HepG2 (cell line): ENCODE results near the gene CSN3. TPM values are rescaled to one million over a fixed set of nuclear protein-coding genes. Genes with fewer than 3 reads are reported as not detected.
A peak's percentile ranks its signal among the peaks of the same experiment; 100 is the strongest.

Experiments used
- CCDC6 ChIP-seq: sonication (generic); formaldehyde crosslinking; IDR thresholded peaks from 2 replicates; pipeline ENCODE4 v1.8.1; 2022; ENCODE audit warnings: mild to moderate bottlenecking, missing genetic modification reagents, moderate library complexity
- EP300 ChIP-seq, 3 experiments: sonication (generic) in 1 of 3; formaldehyde crosslinking in 1 of 3; IDR thresholded peaks; 2 replicates each; pipeline versions ENCODE4 v1.5.1 to v1.6.1; 2011 to 2020; ENCODE audit warnings: low read depth in 2 of 3, low read length in 2 of 3, borderline replicate concordance in 1 of 3, improper control_type of control experiment in 1 of 3, mild to moderate bottlenecking in 1 of 3, missing genetic modification reagents in 1 of 3, moderate library complexity in 1 of 3
- FOXO1 ChIP-seq: sonication (generic); formaldehyde crosslinking; IDR thresholded peaks from 2 replicates; pipeline ENCODE4 v1.4.0; 2020; ENCODE audit warnings: missing genetic modification reagents
- HNF4A ChIP-seq: sonication (generic); formaldehyde crosslinking; IDR thresholded peaks from 2 replicates; pipeline ENCODE4 v1.4.0; 2020; ENCODE audit warnings: missing genetic modification reagents
- HNF4G ChIP-seq, 2 experiments: sonication (generic) in 1 of 2; formaldehyde crosslinking in 1 of 2; IDR thresholded peaks; 2 replicates each; pipeline versions ENCODE4 v1.4.0 to v1.6.1; 2011 to 2020; ENCODE audit warnings: borderline replicate concordance in 2 of 2, low read depth in 2 of 2, mild to moderate bottlenecking in 2 of 2, low read length in 1 of 2, missing genetic modification reagents in 1 of 2, moderate library complexity in 1 of 2
- KAT8 ChIP-seq: IDR thresholded peaks from 2 replicates; pipeline ENCODE4 v1.6.1; 2016; ENCODE audit warnings: missing genetic modification reagents, missing compliant biosample characterization
- KLF6 ChIP-seq: IDR thresholded peaks from 2 replicates; pipeline ENCODE4 v1.8.0; 2016; ENCODE audit warnings: missing biosample characterization, missing genetic modification reagents
- MIXL1 ChIP-seq: IDR thresholded peaks from 2 replicates; pipeline ENCODE4 v1.6.1; 2016
- MXI1 ChIP-seq: IDR thresholded peaks from 3 replicates; pipeline ENCODE4 v1.6.1; 2012; ENCODE audit warnings: low read depth, low read length, inconsistent platforms, borderline replicate concordance
- NAIF1 ChIP-seq: sonication (generic); formaldehyde crosslinking; IDR thresholded peaks from 2 replicates; pipeline ENCODE4 v1.5.0; 2020; ENCODE audit warnings: mild to moderate bottlenecking, missing genetic modification reagents, borderline replicate concordance
- NCOA2 ChIP-seq: sonication (generic); formaldehyde crosslinking; IDR thresholded peaks from 2 replicates; pipeline ENCODE4 v1.8.0; 2022; ENCODE audit warnings: inconsistent platforms
- NFKBIZ ChIP-seq: IDR thresholded peaks from 2 replicates; pipeline ENCODE4 v1.6.1; 2018; ENCODE audit warnings: missing genetic modification reagents, missing compliant biosample characterization
- POLR2A ChIP-seq, 2 experiments: IDR thresholded peaks; 2 replicates each; pipeline ENCODE4 v1.6.1; 2011; ENCODE audit warnings: low read depth in 2 of 2, low read length in 2 of 2, mild to moderate bottlenecking in 1 of 2, moderate library complexity in 1 of 2; ENCODE audit not compliant: insufficient read depth in 1 of 2
- RELA ChIP-seq: sonication (generic); formaldehyde crosslinking; IDR thresholded peaks from 2 replicates; pipeline ENCODE4 v1.4.0; 2020; ENCODE audit warnings: missing genetic modification reagents
- RXRB ChIP-seq: IDR thresholded peaks from 2 replicates; pipeline ENCODE4 v1.6.1; 2016; ENCODE audit warnings: borderline replicate concordance, missing genetic modification reagents, missing compliant biosample characterization
- TFE3 ChIP-seq: IDR thresholded peaks from 2 replicates; pipeline ENCODE4 v1.6.1; 2016
- THAP11 ChIP-seq: IDR thresholded peaks from 2 replicates; pipeline ENCODE4 v1.6.1; 2016; ENCODE audit warnings: missing biosample characterization, missing genetic modification reagents
- THYN1 ChIP-seq: sonication (generic); formaldehyde crosslinking; IDR thresholded peaks from 2 replicates; pipeline ENCODE4 v1.8.1; 2023; ENCODE audit warnings: low read depth, mild to moderate bottlenecking, moderate library complexity, missing genetic modification reagents, borderline replicate concordance
- YEATS2 ChIP-seq: sonication (generic); formaldehyde crosslinking; IDR thresholded peaks from 2 replicates; pipeline ENCODE4 v1.4.0; 2020; ENCODE audit warnings: missing genetic modification reagents, borderline replicate concordance
- ZGPAT ChIP-seq: IDR thresholded peaks from 2 replicates; pipeline ENCODE4 v1.6.1; 2016; ENCODE audit warnings: mild to moderate bottlenecking
- ZIK1 ChIP-seq: sonication (generic); formaldehyde crosslinking; IDR thresholded peaks from 2 replicates; pipeline ENCODE4 v1.5.0; 2020; ENCODE audit warnings: mild to moderate bottlenecking, low read depth, missing genetic modification reagents, borderline replicate concordance
- ZNF230 ChIP-seq: sonication (generic); formaldehyde crosslinking; IDR thresholded peaks from 2 replicates; pipeline ENCODE4 v1.4.0; 2020; ENCODE audit warnings: mild to moderate bottlenecking, missing genetic modification reagents
- ZNF275 ChIP-seq: sonication (generic); formaldehyde crosslinking; IDR thresholded peaks from 2 replicates; pipeline ENCODE4 v1.8.0; 2022; ENCODE audit warnings: missing genetic modification reagents, mild to moderate bottlenecking, inconsistent platforms, borderline replicate concordance
- ZNF3 ChIP-seq: IDR thresholded peaks from 2 replicates; pipeline ENCODE4 v1.7.0; 2017; ENCODE audit warnings: inconsistent platforms
- ZNF597 ChIP-seq: sonication (generic); formaldehyde crosslinking; IDR thresholded peaks from 2 replicates; pipeline ENCODE4 v1.5.0; 2020; ENCODE audit warnings: missing genetic modification reagents
- ZNF709 ChIP-seq: sonication (generic); formaldehyde crosslinking; IDR thresholded peaks from 2 replicates; pipeline ENCODE4 v1.5.0; 2020; ENCODE audit warnings: mild to moderate bottlenecking, missing genetic modification reagents
- ZSCAN9 ChIP-seq: IDR thresholded peaks from 2 replicates; pipeline ENCODE4 v1.6.1; 2016; ENCODE audit warnings: borderline replicate concordance
- polyA plus RNA-seq, 8 experiments: library from polyadenylated mRNA; depleted of rRNA in 3 of 8; stranded (reverse) in 7 of 8; unstranded in 1 of 8; fragments of >200 nt; fragmentation: Illumina TruSeq in 4 of 8; extraction: Trizol in 4 of 8; gene quantifications; 2 replicates each; pipeline versions ENCODE4 v1.2.1 to v1.2.3, GENCODE V29; 2011 to 2016; ENCODE audit warnings: low read depth in 4 of 8, missing spikeins in 1 of 8, mixed read lengths in 1 of 8; ENCODE audit not compliant: insufficient read depth in 1 of 8
- total RNA-seq, 5 experiments: library from RNA; depleted of rRNA; stranded (reverse); fragments of >200 nt; fragmentation: Illumina TruSeq; extraction: Trizol; gene quantifications; 2 replicates each; pipeline ENCODE4 v1.2.3, GENCODE V29; 2016; ENCODE audit warnings: low read depth in 1 of 5

CSN3 gene
- total and polyA plus RNA-seq, 2 of the 13 experiments (the other 11 are each of a cell fraction or from before 2014, with no cell fraction given), result not detected

- TF ChIP-seq KAT8 (CRISPR knock-in tag) (peak; percentile 43; the same call in 1 of the 2 replicates), MIXL1 (CRISPR knock-in tag) (0 out of 2 replicates have a peak, but pooled peaks have one; percentile 42), FOXO1 (no peak; the same call in 1 of the 2 replicates), RELA (CRISPR knock-in tag) (no peak), ZNF3 (CRISPR knock-in tag) (peak; percentile 47; the same call in 1 of the 2 replicates), ZNF709 (no peak), THYN1 (no peak), NFKBIZ (CRISPR knock-in tag) (peak; percentile 79), YEATS2 (CRISPR knock-in tag) (no peak), NCOA2 (peak; percentile 98), HNF4G (IDR thresholded peaks at IDR 0.05; ENCODE audit: borderline replicate concordance, low read depth, low read length) (no peak), HNF4G (CRISPR knock-in tag; IDR thresholded peaks at IDR 0.05; ENCODE audit: borderline replicate concordance, low read depth) (no peak), ZSCAN9 (CRISPR knock-in tag) (no peak), MXI1 (no peak), NAIF1 (CRISPR knock-in tag) (no peak), EP300 (IDR thresholded peaks at IDR 0.05; ENCODE audit: low read depth in 2 of 2, low read length in 2 of 2) (peak in 1 of 2 experiments; percentile 85; a peak in 2 of 4 replicates), EP300 (CRISPR knock-in tag; IDR thresholded peaks at IDR 0.05; ENCODE audit: borderline replicate concordance) (peak; percentile 86), POLR2A (IDR thresholded peaks at IDR 0.05; ENCODE audit: insufficient read depth in 1 of 2, low read depth in 2 of 2, low read length in 2 of 2) (no peak), ZIK1 (no peak), RXRB (CRISPR knock-in tag) (peak; percentile 64; the same call in 1 of the 2 replicates), ZGPAT (CRISPR knock-in tag) (peak; percentile 79; the same call in 1 of the 2 replicates), TFE3 (CRISPR knock-in tag) (peak; percentile 68; the same call in 1 of the 2 replicates), ZNF275 (CRISPR knock-in tag) (no peak), HNF4A (CRISPR knock-in tag) (peak; percentile 20; the same call in 1 of the 2 replicates), CCDC6 (CRISPR knock-in tag) (no peak), ZNF230 (CRISPR knock-in tag) (no peak), KLF6 (CRISPR knock-in tag) (peak; percentile 62; the same call in 1 of the 2 replicates), ZNF597 (CRISPR knock-in tag) (no peak), THAP11 (CRISPR knock-in tag) (peak; percentile 48; the same call in 1 of the 2 replicates)
Measured at GRCh38 chr4:70192895-70193294, 49.5 kb upstream of the CSN3 start (continued).
